ENCODE results near the gene ARID4B.

ARID4B gene

DNA sequence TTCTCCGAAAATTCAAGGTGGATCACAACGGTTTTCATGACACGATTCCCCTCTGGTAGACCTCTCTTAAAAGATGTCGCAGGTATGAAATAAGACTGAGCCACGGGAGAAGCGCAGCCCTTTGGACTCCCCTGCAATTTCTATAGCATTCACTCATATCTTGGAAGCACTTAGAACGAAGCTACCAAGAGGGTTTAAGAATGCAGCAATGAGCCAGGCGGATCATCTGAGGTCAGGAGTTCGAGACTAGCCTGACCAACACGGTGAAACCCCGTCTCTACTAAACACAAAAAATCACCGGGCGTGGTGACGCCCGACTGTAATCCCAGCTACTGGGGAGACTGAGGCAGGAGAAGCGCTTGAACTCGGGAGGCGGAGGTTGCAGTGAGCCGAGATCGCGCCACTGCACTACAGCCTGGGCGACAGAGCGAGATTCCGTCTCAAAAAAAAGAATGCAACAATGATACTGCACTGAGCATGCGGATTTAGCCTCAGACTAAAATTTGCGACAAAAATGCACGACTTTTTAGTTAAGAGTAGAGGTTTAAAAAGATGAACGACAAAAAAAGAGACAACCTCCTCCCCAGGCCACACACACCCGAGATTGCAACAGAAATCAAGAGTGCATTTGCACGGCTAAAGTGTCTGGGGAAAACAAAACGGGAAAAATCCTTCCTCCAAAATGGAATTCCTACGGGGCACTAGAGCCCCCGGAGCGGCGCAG is 200.1 kb downstream of the ARID4B start:
- DNase-seq (ENCODE audit: low read depth, low spot score) = no peak

- no peak for DNase-seq (ENCODE audit: low read depth, low spot score)
Observed at GRCh38 chr1:235127203-235127602, 200.8 kb downstream of the ARID4B start.

GRCh38 chr1:235124665-235125064 is 203.3 kb downstream of the ARID4B start:
- DNase-seq (ENCODE audit: low read depth, low spot score) = no peak

DNA sequence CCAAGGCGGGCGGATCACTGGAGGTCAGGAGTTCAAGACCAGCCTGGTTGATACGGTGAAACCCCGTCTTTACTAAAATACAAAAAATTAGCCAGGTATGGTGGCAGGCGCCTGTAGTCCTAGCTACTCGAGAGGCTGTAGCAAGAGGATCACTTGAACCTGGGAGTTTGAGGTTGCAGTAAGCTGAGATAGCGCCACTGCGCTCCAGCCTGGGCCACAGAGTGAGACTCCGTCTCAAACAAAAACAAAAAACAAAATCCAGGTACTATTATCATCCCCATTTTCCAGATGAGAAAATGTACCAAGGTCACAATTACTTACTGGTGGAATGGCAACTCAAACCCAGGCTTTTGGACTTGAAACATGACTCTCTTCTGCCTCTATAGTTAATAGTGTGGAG is 203.9 kb downstream of the ARID4B start:
- DNase-seq (ENCODE audit: low read depth, low spot score) = no peak

DNA sequence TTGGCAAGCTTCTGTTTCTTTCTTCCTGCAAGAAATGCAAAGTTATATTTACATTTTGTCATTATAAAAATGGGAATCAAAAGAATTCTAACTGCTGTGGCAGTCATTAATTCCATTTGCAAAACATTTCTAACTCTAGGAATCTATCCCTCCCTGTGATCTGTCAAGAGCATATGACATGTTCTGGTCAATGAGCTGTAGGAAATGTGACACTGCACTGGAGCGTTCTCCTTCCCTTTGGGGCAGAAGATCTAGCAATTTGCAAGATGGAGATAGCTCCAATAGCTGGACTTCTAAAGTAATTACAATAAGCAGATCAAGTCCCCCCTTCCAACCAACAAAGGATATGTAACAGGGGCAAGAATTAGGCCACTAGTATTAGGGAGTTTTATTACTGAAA is 205.6 kb downstream of the ARID4B start:
- no peak for DNase-seq (ENCODE audit: low read depth, low spot score)

Data from smooth muscle cell of the brain vasculature (primary cell).